H1 (cell line): ENCODE measurements around the gene OTUD4. TPM values are rescaled to one million over a fixed set of nuclear protein-coding genes. Genes with fewer than 3 reads are reported as not detected.
"Not testable (repeated sequence)": the region's sequence is repeated elsewhere in the genome, so short reads cannot be mapped to it uniquely, and the experiment has no call there.

Experiments
- CTCF ChIA-PET: fragments of 300-600 bp; sonication (Branson Sonifier 250); formaldehyde crosslinking; loops from one replicate; lab custom pipeline; 2021; ENCODE audit not compliant: partially characterized antibody; lab: Charles Lee
- POLR2A ChIA-PET: fragments of 300-600 bp; sonication (Branson Sonifier 250); formaldehyde crosslinking; loops from one replicate; lab custom pipeline; 2021; ENCODE audit warnings: inconsistent platforms; ENCODE audit not compliant: partially characterized antibody; lab: Charles Lee
- DNase-seq, 2 experiments: peaks; one replicate each; pipeline versions ENCODE4 v3.0.0 to v3.0.0-alpha.2; 2010 to 2022; ENCODE audit warnings: low spot score in 2 of 2, low read depth in 1 of 2, mixed read lengths in 1 of 2
- FAIRE-seq: peaks from 2 replicates; lab custom pipeline; 2011; peaks lifted over from hg19 to GRCh38; lab: Jason Lieb, UNC
- H2AFZ ChIP-seq: 2 replicates; pipeline ENCODE4 v1.8.1; 2012; ENCODE audit warnings: low read length, inconsistent platforms
- H2AK5ac ChIP-seq: 2 replicates; pipeline ENCODE4 v1.6.1; 2013; ENCODE audit warnings: low read depth, low read length
- H2BK120ac ChIP-seq: replicated peaks from 2 replicates; pipeline ENCODE3; 2013; ENCODE audit warnings: low read depth, low read length, inconsistent platforms
- H2BK12ac ChIP-seq: 2 replicates; pipeline ENCODE4 v1.6.1; 2013; ENCODE audit warnings: low read depth, low read length
- H2BK15ac ChIP-seq: 2 replicates; pipeline ENCODE4 v1.6.1; 2013; ENCODE audit warnings: low read length
- H2BK20ac ChIP-seq: 2 replicates; pipeline ENCODE4 v1.6.1; 2013; ENCODE audit warnings: low read length
- H2BK5ac ChIP-seq: 2 replicates; pipeline ENCODE4 v1.6.1; 2013; ENCODE audit warnings: low read depth, low read length
- H3K14ac ChIP-seq: 2 replicates; pipeline ENCODE4 v1.6.1; 2013; ENCODE audit warnings: inconsistent platforms; ENCODE audit not compliant: insufficient read length
- H3K18ac ChIP-seq: 2 replicates; pipeline ENCODE4 v1.6.1; 2013; ENCODE audit warnings: low read length; ENCODE audit errors: extremely low read depth
- H3K23ac ChIP-seq: 2 replicates; pipeline ENCODE4 v1.6.1; 2013; ENCODE audit warnings: inconsistent platforms; ENCODE audit not compliant: insufficient read length
- H3K23me2 ChIP-seq: 2 replicates; pipeline ENCODE4 v1.6.1; 2013; ENCODE audit warnings: low read depth, low read length
- H3K27ac ChIP-seq: 2 replicates; pipeline ENCODE4 v1.6.1; 2011; ENCODE audit warnings: low read depth, low read length, inconsistent platforms
- H3K27me3 ChIP-seq, 4 experiments: replicated peaks in 1 of 4; 1 replicate in 1 of 4; 2 replicates in 3 of 4; pipeline versions ENCODE4 v1.6.1 to v1.8.1; 2011 to 2013; ENCODE audit warnings: low read length in 3 of 4, mild to moderate bottlenecking in 3 of 4, inconsistent platforms in 2 of 4, mixed read lengths in 2 of 4, moderate library complexity in 1 of 4; ENCODE audit not compliant: control insufficient read depth in 3 of 4, insufficient read depth in 3 of 4; ENCODE audit errors: extremely low read depth in 1 of 4
- H3K36me3 ChIP-seq, 4 experiments: 2 replicates each; pipeline versions ENCODE4 v1.6.1 to v1.8.1; 2011 to 2013; ENCODE audit warnings: mild to moderate bottlenecking in 4 of 4, low read length in 3 of 4, moderate library complexity in 2 of 4, control low read depth in 1 of 4, inconsistent platforms in 1 of 4; ENCODE audit not compliant: insufficient read depth in 4 of 4, control insufficient read depth in 2 of 4
- H3K4ac ChIP-seq: replicated peaks from 2 replicates; pipeline ENCODE3; 2013; ENCODE audit warnings: low read length, low read depth, mixed read lengths, inconsistent platforms; ENCODE audit not compliant: insufficient read length
- H3K4me1 ChIP-seq, 4 experiments: replicated peaks in 1 of 4; 1 replicate in 1 of 4; 2 replicates in 3 of 4; pipeline versions ENCODE4 v1.6.1 to v1.8.1; 2011 to 2013; ENCODE audit warnings: low read length in 3 of 4, inconsistent platforms in 2 of 4, mixed read lengths in 1 of 4; ENCODE audit not compliant: insufficient read depth in 4 of 4, control insufficient read depth in 3 of 4
- H3K4me2 ChIP-seq, 2 experiments: 2 replicates each; pipeline versions ENCODE4 v1.6.1 to v1.8.1; 2011 to 2013; ENCODE audit warnings: low read depth in 2 of 2, low read length in 2 of 2, control low read depth in 1 of 2, inconsistent platforms in 1 of 2, mild to moderate bottlenecking in 1 of 2; ENCODE audit not compliant: insufficient read depth in 1 of 2
- H3K4me3 ChIP-seq, 4 experiments: fragments of 200-600, 300-600 bp in 1 of 4; sonication (generic), shearing (Covaris generic), sonication (Bioruptor Twin) in 1 of 4; 2 replicates each; pipeline versions ENCODE4 v1.5.1 to v1.8.1; 2011 to 2016; ENCODE audit warnings: low read length in 4 of 4, low read depth in 3 of 4, control low read depth in 2 of 4, inconsistent platforms in 2 of 4, mild to moderate bottlenecking in 2 of 4, mixed read lengths in 1 of 4, moderate library complexity in 1 of 4; ENCODE audit not compliant: insufficient read depth in 2 of 4; ENCODE audit errors: extremely low read depth in 1 of 4
- H3K56ac ChIP-seq: replicated peaks from 2 replicates; pipeline ENCODE3; 2013; ENCODE audit warnings: low read depth, mild to moderate bottlenecking, mixed read lengths, low read length, inconsistent platforms; ENCODE audit not compliant: insufficient read length
- H3K79me1 ChIP-seq: 2 replicates; pipeline ENCODE4 v1.6.1; 2013; ENCODE audit warnings: low read depth, low read length, control low read depth
- H3K79me2 ChIP-seq, 2 experiments: 2 replicates each; pipeline versions ENCODE4 v1.6.1 to v1.8.1; 2012 to 2013; ENCODE audit warnings: low read length in 2 of 2, mild to moderate bottlenecking in 2 of 2, inconsistent platforms in 1 of 2; ENCODE audit not compliant: insufficient read depth in 2 of 2, control insufficient read depth in 1 of 2
- H3K9ac ChIP-seq, 4 experiments: replicated peaks in 1 of 4; 1 replicate in 1 of 4; 2 replicates in 3 of 4; pipeline versions ENCODE4 v1.6.1 to v1.8.1; 2011 to 2013; ENCODE audit warnings: low read depth in 3 of 4, low read length in 3 of 4, control low read depth in 2 of 4, mild to moderate bottlenecking in 2 of 4, moderate library complexity in 2 of 4, inconsistent platforms in 1 of 4; ENCODE audit errors: extremely low read depth in 1 of 4
- H3K9me3 ChIP-seq, 2 experiments: 2 replicates each; pipeline versions ENCODE4 v1.6.1 to v1.8.1; 2012 to 2013; ENCODE audit warnings: mild to moderate bottlenecking in 2 of 2, moderate library complexity in 2 of 2, control low read depth in 1 of 2, inconsistent platforms in 1 of 2, low read depth in 1 of 2, low read length in 1 of 2, mixed read lengths in 1 of 2; ENCODE audit not compliant: insufficient read depth in 2 of 2
- H4K20me1 ChIP-seq, 2 experiments: replicated peaks in 1 of 2; 2 replicates each; pipeline versions ENCODE3 to v1.8.1; 2011 to 2013; ENCODE audit warnings: inconsistent platforms in 2 of 2, low read length in 2 of 2, mild to moderate bottlenecking in 1 of 2; ENCODE audit not compliant: insufficient read depth in 2 of 2, control insufficient read depth in 1 of 2
- H4K5ac ChIP-seq: 2 replicates; pipeline ENCODE4 v1.6.1; 2013; ENCODE audit warnings: low read length, low read depth, mixed read lengths, inconsistent platforms; ENCODE audit not compliant: insufficient read length
- H4K8ac ChIP-seq: 2 replicates; pipeline ENCODE4 v1.8.0; 2013; ENCODE audit warnings: mild to moderate bottlenecking, moderate library complexity, low read length, inconsistent platforms; ENCODE audit not compliant: insufficient read depth; ENCODE audit errors: extremely low read depth
- H4K91ac ChIP-seq: replicated peaks from 2 replicates; pipeline ENCODE3; 2013; ENCODE audit warnings: low read length, mixed read lengths, inconsistent platforms; ENCODE audit not compliant: insufficient read length
- WGBS, 2 experiments: shearing (Covaris generic) in 1 of 2; methylation state at CpG; one replicate each; pipeline versions ENCODE4 v1.1.6 to v1.1.7; 2013 to 2015; ENCODE audit warnings: low lambda C conversion rate in 2 of 2, mixed read lengths in 2 of 2, inconsistent platforms in 1 of 2, low coverage in 1 of 2, missing lambda C conversion rate in 1 of 2; ENCODE audit not compliant: insufficient replicate concordance in 2 of 2, insufficient coverage in 1 of 2, insufficient read length in 1 of 2; ENCODE audit errors: extremely low coverage in 1 of 2, missing lambda C conversion rate in 1 of 2; 5-methylcytosine and 5-hydroxymethylcytosine counted together
- polyA plus RNA-seq, 7 experiments: library from polyadenylated mRNA; depleted of rRNA in 3 of 7; stranded (reverse) in 5 of 7; unstranded in 2 of 7; fragments of >200 nt in 5 of 7; fragments of 200-250 nt in 2 of 7; gene quantifications; 1 replicate in 5 of 7; 2 replicates in 1 of 7; 4 replicates in 1 of 7; pipeline versions ENCODE4 v1.2.1 to v1.2.3, GENCODE V29; 2011 to 2013; ENCODE audit warnings: missing spikeins in 2 of 7, mixed read lengths in 2 of 7
- total RNA-seq: library from RNA; stranded (reverse); fragmentation: NEBNext Ultra II Directional; extraction: Animal tissue kit (Norgen Biotek cat#: 25700); gene quantifications from 2 replicates; pipeline ENCODE4 v1.2.1, GENCODE V29; 2021

The OTUD4 gene
- total and polyA plus RNA-seq, 2 of the 8 experiments (the other 6 are each of a cell fraction or from before 2014, with no cell fraction given): 17.4 to 57.0 TPM

DNA sequence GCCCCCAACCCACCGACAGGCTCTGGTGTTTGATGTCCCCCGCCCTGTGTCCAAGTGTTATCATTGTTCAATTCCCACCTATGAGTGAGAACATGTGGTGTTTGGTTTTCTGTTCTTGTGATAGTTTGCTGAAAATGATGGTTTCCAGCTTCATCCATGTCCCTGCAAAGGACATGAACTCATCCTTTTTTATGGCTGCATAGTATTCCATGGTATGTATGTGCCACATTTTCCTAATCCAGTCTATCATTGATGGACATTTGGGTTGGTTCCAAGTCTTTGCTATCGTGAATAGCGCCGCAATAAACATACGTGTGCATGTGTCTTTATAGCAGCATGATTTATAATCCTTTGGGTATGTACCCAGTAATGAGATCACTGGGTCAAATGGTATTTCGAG is 42.8 kb upstream of the OTUD4 start:
- H3K4me1 ChIP-seq, DNase-seq, H3K14ac ChIP-seq, H2AK5ac ChIP-seq, H3K4me3 ChIP-seq, CTCF ChIA-PET, H3K18ac ChIP-seq, H3K56ac ChIP-seq, H4K91ac ChIP-seq, H3K23ac ChIP-seq, H3K27ac ChIP-seq, H3K9me3 ChIP-seq, H3K79me1 ChIP-seq, H3K4ac ChIP-seq, H4K8ac ChIP-seq, H2BK20ac ChIP-seq, H2BK5ac ChIP-seq, H4K20me1 ChIP-seq, H2BK15ac ChIP-seq, H2AFZ ChIP-seq, FAIRE-seq, H3K79me2 ChIP-seq, H3K36me3 ChIP-seq, H3K23me2 ChIP-seq, POLR2A ChIA-PET, H3K27me3 ChIP-seq, H3K4me2 ChIP-seq, H3K9ac ChIP-seq, H2BK120ac ChIP-seq, H4K5ac ChIP-seq, H2BK12ac ChIP-seq: not testable (repeated sequence)
- WGBS, 2 experiments: 90% methylated on average over 7 of the region's 7 CpGs; no CpG with 5 or more reads in 1 of the 2 experiments

DNA sequence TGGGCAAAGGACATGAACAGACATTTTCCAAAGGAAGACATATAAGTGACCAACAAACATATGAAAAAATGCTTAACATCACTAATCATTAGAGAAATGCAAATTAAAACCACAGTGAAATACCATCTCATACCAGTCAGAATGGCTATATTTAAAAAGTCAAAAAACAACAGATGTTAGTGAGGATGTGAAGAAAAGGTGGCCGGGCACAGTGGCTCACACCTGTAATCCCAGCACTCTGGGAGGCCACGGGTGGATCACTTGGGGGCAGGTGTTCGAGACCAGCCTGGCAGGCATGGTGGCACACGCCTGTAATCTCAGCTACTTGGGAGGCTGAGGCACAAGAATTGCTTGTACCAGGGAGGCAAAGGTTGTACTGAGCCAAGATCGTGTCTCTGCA is 41.1 kb upstream of the OTUD4 start:
- H3K4ac ChIP-seq, DNase-seq, CTCF ChIA-PET, H3K36me3 ChIP-seq, H4K8ac ChIP-seq, H3K79me2 ChIP-seq, H3K4me1 ChIP-seq, H3K23ac ChIP-seq, H3K4me2 ChIP-seq, H2BK5ac ChIP-seq, H4K5ac ChIP-seq, POLR2A ChIA-PET, H3K4me3 ChIP-seq, H2BK20ac ChIP-seq, H4K91ac ChIP-seq, H3K27ac ChIP-seq, H2BK12ac ChIP-seq, H2AFZ ChIP-seq, H3K56ac ChIP-seq, H3K23me2 ChIP-seq, H3K9me3 ChIP-seq, H4K20me1 ChIP-seq, H2AK5ac ChIP-seq, FAIRE-seq, H3K18ac ChIP-seq, H3K27me3 ChIP-seq, H3K79me1 ChIP-seq, H3K14ac ChIP-seq, H2BK120ac ChIP-seq, H3K9ac ChIP-seq, H2BK15ac ChIP-seq: not testable (repeated sequence)
- WGBS, 2 experiments: 83% methylated on average over 5 of the region's 5 CpGs; no CpG with 5 or more reads in 1 of the 2 experiments
